Neutrophil (primary cell): Measurements from ENCODE around the gene CLCN7.

Experiments used
- H3K27ac ChIP-seq: fragments of 200-600 bp; sonication (generic); 2 replicates; pipeline ENCODE4 v1.5.1; 2016; ENCODE audit warnings: mild to moderate bottlenecking, moderate library complexity
- H3K27me3 ChIP-seq: fragments of 200-600 bp; sonication (generic); 2 replicates; pipeline ENCODE4 v1.6.0; 2016; ENCODE audit warnings: mild to moderate bottlenecking
- H3K36me3 ChIP-seq: fragments of 200-600 bp; sonication (generic); 2 replicates; pipeline ENCODE4 v1.5.1; 2017
- H3K4me1 ChIP-seq, 2 experiments: fragments of 200-600 bp in 1 of 2; sonication (generic) in 1 of 2; 1 replicate in 1 of 2; 2 replicates in 1 of 2; pipeline versions ENCODE4 v1.5.1 to v1.6.1; 2013 to 2016; ENCODE audit warnings: low read depth in 1 of 2, low read length in 1 of 2, mild to moderate bottlenecking in 1 of 2, moderate library complexity in 1 of 2; ENCODE audit not compliant: control insufficient read depth in 1 of 2, insufficient read depth in 1 of 2
- H3K4me3 ChIP-seq, 2 experiments: fragments of 200-600 bp in 1 of 2; sonication (generic) in 1 of 2; 1 replicate in 1 of 2; 2 replicates in 1 of 2; pipeline ENCODE4 v1.5.1; 2013 to 2016; ENCODE audit warnings: low read depth in 1 of 2, low read length in 1 of 2, mild to moderate bottlenecking in 1 of 2, moderate library complexity in 1 of 2
- H3K9me3 ChIP-seq: fragments of 200-600 bp; sonication (generic); 2 replicates; pipeline ENCODE4 v1.5.1; 2016
- CTCF ChIP-seq: fragments of 200-600 bp; sonication (generic); IDR thresholded peaks from 2 replicates; pipeline ENCODE4 v1.5.1; 2016; ENCODE audit warnings: antibody characterized with exemption

Gene CLCN7

GRCh38 chr16:1450841-1451240 lies 24.0 kb downstream of the CLCN7 start:
- TF ChIP-seq CTCF, result no peak
- no peaks in the 10 kb centered on the region for H3K4me1 ChIP-seq
- no peak overlapping the region for H3K4me3 ChIP-seq
- peaks cover 100% of the 10 kb centered on the region for H3K36me3 ChIP-seq
- H3K9me3 ChIP-seq, result no peaks in the 10 kb centered on the region
- no peak overlapping the region for H3K27ac ChIP-seq
- H3K27me3 ChIP-seq, result no peaks in the 10 kb centered on the region

GRCh38 chr16:1450218-1450617 lies 24.6 kb downstream of the CLCN7 start:
- no peaks in the 10 kb centered on the region for H3K4me1 ChIP-seq
- H3K27ac ChIP-seq, result no peak overlapping the region
- H3K27me3 ChIP-seq, result no peaks in the 10 kb centered on the region
- H3K4me3 ChIP-seq, result no peak overlapping the region
- TF ChIP-seq CTCF, result no peak
- peaks cover 100% of the 10 kb centered on the region for H3K36me3 ChIP-seq
- H3K9me3 ChIP-seq, result no peaks in the 10 kb centered on the region

GRCh38 chr16:1449201-1449788 lies 25.5 kb downstream of the CLCN7 start:
- Histone ChIP-seq H3K27ac (no peak overlapping the region), H3K36me3 (peaks cover 94% of the 10 kb centered on the region), H3K9me3 (no peaks in the 10 kb centered on the region), H3K27me3 (no peaks in the 10 kb centered on the region), H3K4me3 (no peak overlapping the region), H3K4me1 (no peaks in the 10 kb centered on the region)
- TF ChIP-seq CTCF, result no peak

GRCh38 chr16:1448536-1449116 lies 26.2 kb downstream of the CLCN7 start:
- H3K36me3 ChIP-seq, result peaks cover 88% of the 10 kb centered on the region
- no peak for TF ChIP-seq CTCF
- no peak overlapping the region for H3K4me3 ChIP-seq
- no peak overlapping the region for H3K27ac ChIP-seq
- H3K4me1 ChIP-seq, result no peaks in the 10 kb centered on the region
- no peaks in the 10 kb centered on the region for H3K9me3 ChIP-seq
- no peaks in the 10 kb centered on the region for H3K27me3 ChIP-seq

GRCh38 chr16:1447965-1448364 lies 26.9 kb downstream of the CLCN7 start:
- Histone ChIP-seq H3K36me3 (peaks cover 81% of the 10 kb centered on the region), H3K4me3 (no peak overlapping the region), H3K27ac (no peak overlapping the region), H3K9me3 (no peaks in the 10 kb centered on the region), H3K27me3 (no peaks in the 10 kb centered on the region), H3K4me1 (no peaks in the 10 kb centered on the region)
- no peak for TF ChIP-seq CTCF
